GM12878 (cell line): ENCODE data around the gene MRPS35. TPM values are rescaled to one million over a fixed set of nuclear protein-coding genes. Genes with fewer than 3 reads are reported as not detected.

Experiments
- ATAC-seq: fragments of 200-7000 bp; cut with Tn5 transposase; 3 replicates; pipeline ENCODE4 v1.9.1; 2020; ENCODE audit warnings: mild to moderate bottlenecking, moderate library complexity
- BruUV-seq: library from RNA; stranded (reverse); fragments of 400-500 nt; replicated peaks from 2 replicates; lab custom pipeline; 2021; lab: Mats Ljungman, UMichigan
- CTCF ChIA-PET: fragments of 300-600 bp; sonication (Branson Sonifier 250); formaldehyde crosslinking; extraction: SDS; loops from one replicate; lab custom pipeline; 2021; ENCODE audit warnings: inconsistent platforms; lab: Yijun Ruan, JAX
- POLR2A ChIA-PET: fragments of 350-600 bp; formaldehyde crosslinking; extraction: SDS; loops from one replicate; lab custom pipeline; 2021; ENCODE audit warnings: inconsistent platforms; lab: Charles Lee
- RAD21 ChIA-PET: fragments of 300-600 bp; sonication (Branson Sonifier 250); formaldehyde crosslinking; loops from one replicate; lab custom pipeline; 2023; ENCODE audit warnings: antibody characterized with exemption; ENCODE audit not compliant: unreplicated experiment; lab: Charles Lee
- SMC1A ChIA-PET: fragments of 300-600 bp; sonication (Branson Sonifier 250); formaldehyde crosslinking; loops from one replicate; lab custom pipeline; 2023; ENCODE audit not compliant: unreplicated experiment, uncharacterized antibody; lab: Charles Lee
- DNase-seq: peaks from one replicate; pipeline ENCODE4 v3.0.0-alpha.2; 2011; ENCODE audit warnings: low read depth, low spot score
- FAIRE-seq: peaks from 3 replicates; lab custom pipeline; 2011; peaks lifted over from hg19 to GRCh38; lab: Jason Lieb, UNC
- H2AFZ ChIP-seq: 2 replicates; pipeline ENCODE4 v1.6.0; 2011; ENCODE audit warnings: low read depth, low read length, control low read depth; ENCODE audit not compliant: control insufficient read depth
- H3K27ac ChIP-seq: 2 replicates; pipeline ENCODE4 v1.5.1; 2011; ENCODE audit warnings: control low read depth; ENCODE audit not compliant: control insufficient read depth, insufficient read depth
- H3K27me3 ChIP-seq, 2 experiments: replicated peaks in 1 of 2; 2 replicates each; pipeline versions ENCODE4 v1.6.0 to v1.6.1; 2011; ENCODE audit warnings: low read length in 1 of 2; ENCODE audit not compliant: control insufficient read depth in 2 of 2, insufficient read depth in 2 of 2
- H3K36me3 ChIP-seq, 2 experiments: 2 replicates each; pipeline ENCODE4 v1.5.1; 2011; ENCODE audit warnings: low read length in 1 of 2; ENCODE audit not compliant: control insufficient read depth in 2 of 2, insufficient read depth in 2 of 2
- H3K4me1 ChIP-seq: 2 replicates; pipeline ENCODE4 v1.6.1; 2011; ENCODE audit warnings: mild to moderate bottlenecking, low read length, moderate library complexity, mixed read lengths; ENCODE audit not compliant: control insufficient read depth, insufficient read depth
- H3K4me2 ChIP-seq: 2 replicates; pipeline ENCODE4 v1.6.0; 2011; ENCODE audit warnings: control low read depth; ENCODE audit not compliant: control insufficient read depth, insufficient read depth
- H3K4me3 ChIP-seq: fragments of 200-600 bp; sonication (generic); 2 replicates; pipeline ENCODE4 v1.5.1; 2016
- H3K79me2 ChIP-seq: 2 replicates; pipeline ENCODE4 v1.6.0; 2011; ENCODE audit warnings: low read length; ENCODE audit not compliant: control insufficient read depth, insufficient read depth
- H3K9ac ChIP-seq: 2 replicates; pipeline ENCODE4 v1.8.0; 2011; ENCODE audit warnings: low read length, control low read depth, mixed read lengths; ENCODE audit not compliant: control insufficient read depth, insufficient read depth
- H3K9me3 ChIP-seq: replicated peaks from 3 replicates; pipeline ENCODE4 v1.5.1; 2011; ENCODE audit warnings: mild to moderate bottlenecking, low read length; ENCODE audit not compliant: control insufficient read depth, insufficient read depth
- H4K20me1 ChIP-seq: 2 replicates; pipeline ENCODE4 v1.6.0; 2011; ENCODE audit not compliant: control insufficient read depth, insufficient read depth
- BACH1 ChIP-seq: fragments of 450-650 bp; IDR thresholded peaks from 2 replicates; pipeline ENCODE4 v1.6.1; 2017; ENCODE audit warnings: mild to moderate bottlenecking, borderline replicate concordance
- EGR1 ChIP-seq, 2 experiments: IDR thresholded peaks; 1 replicate in 1 of 2; 2 replicates in 1 of 2; pipeline ENCODE4 v1.6.1; 2011 to 2012; ENCODE audit warnings: low read depth in 2 of 2, low read length in 2 of 2, borderline replicate concordance in 1 of 2, mild to moderate bottlenecking in 1 of 2, moderate library complexity in 1 of 2
- HSF1 ChIP-seq: fragments of 150-350 bp; IDR thresholded peaks from 2 replicates; pipeline ENCODE4 v1.6.1; 2014; ENCODE audit warnings: mild to moderate bottlenecking, low read depth, low read length
- IKZF1 ChIP-seq: fragments of 450-650 bp; conservative IDR thresholded peaks from 2 replicates; pipeline ENCODE4 v1.6.1; 2017; ENCODE audit warnings: antibody characterized with exemption, mild to moderate bottlenecking
- MYC ChIP-seq: IDR thresholded peaks from 2 replicates; pipeline ENCODE4 v1.6.1; 2011; ENCODE audit warnings: mild to moderate bottlenecking, low read length, moderate library complexity, inconsistent platforms; ENCODE audit not compliant: insufficient read depth, insufficient replicate concordance, insufficient read length, severe bottlenecking
- NFIC ChIP-seq: IDR thresholded peaks from 2 replicates; pipeline ENCODE4 v1.6.1; 2012; ENCODE audit warnings: low read depth, mild to moderate bottlenecking, inconsistent platforms, low read length, moderate library complexity
- PRDM15 ChIP-seq: fragments of 450-650 bp; formaldehyde crosslinking; IDR thresholded peaks from 2 replicates; pipeline ENCODE4 v1.4.0; 2020; ENCODE audit warnings: mild to moderate bottlenecking, moderate library complexity
- RELB ChIP-seq: fragments of 450-650 bp; IDR thresholded peaks from 2 replicates; pipeline ENCODE4 v1.6.1; 2017; ENCODE audit warnings: low read depth, mild to moderate bottlenecking, moderate library complexity
- SP1 ChIP-seq: IDR thresholded peaks from one replicate; pipeline ENCODE4 v1.6.1; 2011; ENCODE audit warnings: low read depth, low read length
- USF1 ChIP-seq: IDR thresholded peaks from 2 replicates; pipeline ENCODE4 v1.6.1; 2011; ENCODE audit warnings: borderline replicate concordance, low read depth, mild to moderate bottlenecking, moderate library complexity, mixed read lengths, low read length; ENCODE audit not compliant: insufficient read depth; ENCODE audit errors: extremely low read length
- ZNF384 ChIP-seq: IDR thresholded peaks from 2 replicates; pipeline ENCODE4 v1.6.1; 2012; ENCODE audit warnings: low read depth, mild to moderate bottlenecking, low read length, improper control_type of control experiment, borderline replicate concordance
- in situ Hi-C: fragments of 300-500 bp; cut with MboI; formaldehyde crosslinking; loops from 9 replicates; pipeline ENCODE4 v1.14.3; 2018; ENCODE audit warnings: mixed read lengths
- intact Hi-C: fragments of 100-400 bp; cut with micrococcal nuclease; formaldehyde crosslinking; loops from one replicate; pipeline ENCODE4 v1.14.2; 2022; ENCODE audit not compliant: unreplicated experiment
- polyA plus RNA-seq, 11 experiments: library from polyadenylated mRNA; depleted of rRNA in 4 of 11; unstranded in 6 of 11; stranded (reverse) in 5 of 11; fragments of >200 nt; fragmentation: Nextera tagmentation in 4 of 11; fragmentation: Illumina TruSeq in 1 of 11; extraction: Ambion mirVana in 4 of 11; extraction: Trizol in 1 of 11; gene quantifications; 1 replicate in 1 of 11; 2 replicates in 10 of 11; pipeline versions ENCODE4 v1.2.1 to v1.2.3, GENCODE V29; 2011 to 2016; ENCODE audit warnings: inconsistent platforms in 2 of 11, missing spikeins in 2 of 11, low read depth in 1 of 11
- total RNA-seq, 4 experiments: library from RNA; depleted of rRNA in 3 of 4; stranded (reverse); fragments of >200 nt in 3 of 4; fragmentation: Illumina TruSeq in 1 of 4; extraction: Trizol in 1 of 4; gene quantifications; 2 replicates each; pipeline versions ENCODE4 v1.2.1 to v1.2.3, GENCODE V29; 2013 to 2021

The MRPS35 gene
- total and polyA plus RNA-seq, 10 of the 15 experiments (the other 5 are each of a cell fraction or from before 2014, with no cell fraction given): 45.7 to 111 (median 67.1) TPM

GRCh38 chr12:27680619-27681018 is 30.0 kb upstream of the MRPS35 start:
- TF ChIP-seq PRDM15 (CRISPR knock-in tag) (no peak), BACH1 (no peak), HSF1 (no peak), MYC (no peak), NFIC (no peak), ZNF384 (no peak), SP1 (no peak), EGR1 (IDR thresholded peaks at IDR 0.05; ENCODE audit: borderline replicate concordance in 1 of 2, low read depth in 2 of 2, low read length in 2 of 2) (no peak), RELB (no peak), USF1 (no peak), IKZF1 (no peak)
- TF ChIP-seq, all 136 proteins: peak for 0
- H3K4me2 ChIP-seq: no peak overlapping the region
- POLR2A ChIA-PET: no interaction called here
- no peak overlapping the region for H3K9ac ChIP-seq
- H4K20me1 ChIP-seq: no peaks in the 10 kb centered on the region
- no peak for FAIRE-seq
- SMC1A ChIA-PET: no interaction called here
- intact Hi-C loops (no loop called here), in situ Hi-C loops (no loop called here)
- H3K4me3 ChIP-seq: no peak overlapping the region
- DNase-seq: no peak
- CTCF ChIA-PET: no interaction called here
- no peak overlapping the region for H2AFZ ChIP-seq
- no peaks in the 10 kb centered on the region for H3K27me3 ChIP-seq
- ATAC-seq: no peak
- no peaks in the 10 kb centered on the region for H3K79me2 ChIP-seq
- RAD21 ChIA-PET: no interaction called here
- no TSS peak for BruUV-seq
- no peaks in the 10 kb centered on the region for H3K9me3 ChIP-seq
- no peaks in the 10 kb centered on the region for H3K4me1 ChIP-seq
- H3K36me3 ChIP-seq: peaks cover 0 to 4% of the 10 kb centered on the region in 2 experiments; a peak in 1 of 4 replicates
- no peak overlapping the region for H3K27ac ChIP-seq
